ENCODE measurements around the gene THADA. TPM values are rescaled to one million over a fixed set of nuclear protein-coding genes. Genes with fewer than 3 reads are reported as not detected.

The THADA gene
- polyA plus RNA-seq, 1 donor: 13.2 TPM

- Histone ChIP-seq H3K9me3 (ENCODE audit: control insufficient read depth, low read depth, low read length) (no peaks in the 10 kb centered on the region), H3K36me3 (ENCODE audit: control insufficient read depth, insufficient read depth, low read length) (peaks cover 7% of the 10 kb centered on the region), H3K4me3 (ENCODE audit: low read length) (no peak overlapping the region), H3K27me3 (ENCODE audit: control insufficient read depth, insufficient read depth, low read length) (no peaks in the 10 kb centered on the region), H3K4me1 (ENCODE audit: control insufficient read depth, insufficient read depth, low read length) (peaks cover 10% of the 10 kb centered on the region), H3K27ac (ENCODE audit: low read length) (peak overlapping the region; percentile 22)
- peak; percentile 39 to 55 for DNase-seq
- WGBS (ENCODE audit: insufficient coverage, low lambda C conversion rate): no CpG with 5 or more reads among the region's 8 CpGs
Measured at GRCh38 chr2:43255296-43255910, 340.4 kb downstream of the THADA start.

- no peak for DNase-seq
- Histone ChIP-seq H3K9me3 (ENCODE audit: control insufficient read depth, low read depth, low read length) (no peaks in the 10 kb centered on the region), H3K4me1 (ENCODE audit: control insufficient read depth, insufficient read depth, low read length) (peaks cover 10% of the 10 kb centered on the region), H3K27ac (ENCODE audit: low read length) (no peak overlapping the region), H3K4me3 (ENCODE audit: low read length) (no peak overlapping the region), H3K36me3 (ENCODE audit: control insufficient read depth, insufficient read depth, low read length) (peaks cover 7% of the 10 kb centered on the region), H3K27me3 (ENCODE audit: control insufficient read depth, insufficient read depth, low read length) (no peaks in the 10 kb centered on the region)
- WGBS (ENCODE audit: insufficient coverage, low lambda C conversion rate): 100% methylated on average over 3 of the region's 5 CpGs
Measured at GRCh38 chr2:43254331-43254730, 341.5 kb downstream of the THADA start.

GRCh38 chr2:43251171-43251731, 344.6 kb downstream of the THADA start:
- DNase-seq: peak in 1 of 2 donors; percentile 60
- Histone ChIP-seq H3K27ac (ENCODE audit: low read length) (peak overlapping the region; percentile 77), H3K9me3 (ENCODE audit: control insufficient read depth, low read depth, low read length) (no peaks in the 10 kb centered on the region), H3K27me3 (ENCODE audit: control insufficient read depth, insufficient read depth, low read length) (no peaks in the 10 kb centered on the region), H3K4me1 (ENCODE audit: control insufficient read depth, insufficient read depth, low read length) (peaks cover 10% of the 10 kb centered on the region), H3K4me3 (ENCODE audit: low read length) (no peak overlapping the region), H3K36me3 (ENCODE audit: control insufficient read depth, insufficient read depth, low read length) (peaks cover 2% of the 10 kb centered on the region)
- WGBS (ENCODE audit: insufficient coverage, low lambda C conversion rate): no CpG with 5 or more reads among the region's 5 CpGs

- H3K36me3 ChIP-seq (ENCODE audit: control insufficient read depth, insufficient read depth, low read length): peaks cover 2% of the 10 kb centered on the region
- H3K4me3 ChIP-seq (ENCODE audit: low read length): no peak overlapping the region
- peak overlapping the region; percentile 77 for H3K27ac ChIP-seq (ENCODE audit: low read length)
- H3K9me3 ChIP-seq (ENCODE audit: control insufficient read depth, low read depth, low read length): no peaks in the 10 kb centered on the region
- H3K4me1 ChIP-seq (ENCODE audit: control insufficient read depth, insufficient read depth, low read length): no peaks in the 10 kb centered on the region
- WGBS (ENCODE audit: insufficient coverage, low lambda C conversion rate): no CpG with 5 or more reads among the region's 2 CpGs
- H3K27me3 ChIP-seq (ENCODE audit: control insufficient read depth, insufficient read depth, low read length): no peaks in the 10 kb centered on the region
- DNase-seq: no peak
Measured at GRCh38 chr2:43250015-43250414, 345.8 kb downstream of the THADA start.

- Histone ChIP-seq H3K4me3 (ENCODE audit: low read length) (no peak overlapping the region), H3K27ac (ENCODE audit: low read length) (no peak overlapping the region), H3K9me3 (ENCODE audit: control insufficient read depth, low read depth, low read length) (no peaks in the 10 kb centered on the region), H3K36me3 (ENCODE audit: control insufficient read depth, insufficient read depth, low read length) (peaks cover 5% of the 10 kb centered on the region), H3K4me1 (ENCODE audit: control insufficient read depth, insufficient read depth, low read length) (no peaks in the 10 kb centered on the region), H3K27me3 (ENCODE audit: control insufficient read depth, insufficient read depth, low read length) (no peaks in the 10 kb centered on the region)
- no peak for DNase-seq
- no CpG with 5 or more reads among the region's 7 CpGs for WGBS (ENCODE audit: insufficient coverage, low lambda C conversion rate)
Measured at GRCh38 chr2:43248621-43249020, 347.2 kb downstream of the THADA start.

DNA sequence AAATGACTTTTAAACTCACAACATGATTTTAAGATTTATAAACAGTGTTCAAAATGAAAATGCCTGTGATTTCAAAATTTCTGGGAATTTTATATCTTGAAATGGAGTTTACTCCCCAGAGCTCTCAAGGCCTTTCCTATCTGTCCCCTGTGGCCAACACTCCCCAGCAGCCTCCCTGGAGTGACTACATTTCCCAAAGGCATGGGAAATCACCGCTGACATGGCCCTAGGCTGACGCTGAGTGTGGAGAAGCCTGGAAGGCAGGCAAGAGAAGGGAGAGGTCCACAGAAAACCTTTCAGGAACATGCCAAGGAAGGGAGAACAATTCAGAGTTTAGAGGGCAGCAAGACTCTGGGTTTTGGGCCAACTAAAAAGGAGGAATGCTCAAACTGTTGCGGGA, 349.2 kb downstream of the THADA start:
- peaks cover 5% of the 10 kb centered on the region for H3K36me3 ChIP-seq (ENCODE audit: control insufficient read depth, insufficient read depth, low read length)
- WGBS (ENCODE audit: insufficient coverage, low lambda C conversion rate): 80% methylated on average over 1 of the region's 3 CpGs
- no peak overlapping the region for H3K4me3 ChIP-seq (ENCODE audit: low read length)
- H3K27ac ChIP-seq (ENCODE audit: low read length): no peak overlapping the region
- H3K9me3 ChIP-seq (ENCODE audit: control insufficient read depth, low read depth, low read length): no peaks in the 10 kb centered on the region
- no peaks in the 10 kb centered on the region for H3K4me1 ChIP-seq (ENCODE audit: control insufficient read depth, insufficient read depth, low read length)
- no peak for DNase-seq
- H3K27me3 ChIP-seq (ENCODE audit: control insufficient read depth, insufficient read depth, low read length): no peaks in the 10 kb centered on the region

DNA sequence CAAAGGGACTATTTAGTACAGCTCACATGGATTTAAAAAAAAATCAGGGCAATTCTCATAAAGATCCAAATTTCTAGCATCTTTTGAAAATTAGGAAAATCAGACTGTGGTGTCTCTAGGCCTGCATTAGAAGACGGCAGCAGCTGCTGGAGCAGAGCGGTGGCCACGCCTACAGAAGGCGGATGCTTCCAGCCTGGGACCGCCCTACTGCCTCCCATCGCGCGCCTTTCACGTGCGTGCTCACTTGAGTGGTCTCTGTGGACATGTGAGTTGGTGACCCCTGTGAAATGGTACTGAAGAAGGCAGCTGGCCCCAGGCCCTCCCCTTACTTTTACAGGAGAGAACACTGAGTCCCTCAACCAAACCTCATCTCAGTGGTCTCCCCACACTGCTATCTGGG, 354.3 kb downstream of the THADA start:
- Histone ChIP-seq H3K4me1 (ENCODE audit: control insufficient read depth, insufficient read depth, low read length) (no peaks in the 10 kb centered on the region), H3K4me3 (ENCODE audit: low read length) (no peak overlapping the region), H3K9me3 (ENCODE audit: control insufficient read depth, low read depth, low read length) (no peaks in the 10 kb centered on the region), H3K36me3 (ENCODE audit: control insufficient read depth, insufficient read depth, low read length) (peaks cover 3% of the 10 kb centered on the region), H3K27ac (ENCODE audit: low read length) (no peak overlapping the region), H3K27me3 (ENCODE audit: control insufficient read depth, insufficient read depth, low read length) (no peaks in the 10 kb centered on the region)
- DNase-seq: no peak
- WGBS (ENCODE audit: insufficient coverage, low lambda C conversion rate): no CpG with 5 or more reads among the region's 10 CpGs

- Histone ChIP-seq H3K4me3 (ENCODE audit: low read length) (no peak overlapping the region), H3K9me3 (ENCODE audit: control insufficient read depth, low read depth, low read length) (no peaks in the 10 kb centered on the region), H3K36me3 (ENCODE audit: control insufficient read depth, insufficient read depth, low read length) (peaks cover 3% of the 10 kb centered on the region), H3K4me1 (ENCODE audit: control insufficient read depth, insufficient read depth, low read length) (no peaks in the 10 kb centered on the region), H3K27me3 (ENCODE audit: control insufficient read depth, insufficient read depth, low read length) (no peaks in the 10 kb centered on the region), H3K27ac (ENCODE audit: low read length) (no peak overlapping the region)
- WGBS (ENCODE audit: insufficient coverage, low lambda C conversion rate): no CpG with 5 or more reads among the region's 5 CpGs
- DNase-seq: no peak
Measured at GRCh38 chr2:43240766-43241150, 355.1 kb downstream of the THADA start.

- H3K27me3 ChIP-seq (ENCODE audit: control insufficient read depth, insufficient read depth, low read length): no peaks in the 10 kb centered on the region
- H3K9me3 ChIP-seq (ENCODE audit: control insufficient read depth, low read depth, low read length): no peaks in the 10 kb centered on the region
- no peaks in the 10 kb centered on the region for H3K4me1 ChIP-seq (ENCODE audit: control insufficient read depth, insufficient read depth, low read length)
- WGBS (ENCODE audit: insufficient coverage, low lambda C conversion rate): 100% methylated on average over 2 of the region's 13 CpGs
- DNase-seq: no peak
- H3K36me3 ChIP-seq (ENCODE audit: control insufficient read depth, insufficient read depth, low read length): peaks cover 3% of the 10 kb centered on the region
- no peak overlapping the region for H3K4me3 ChIP-seq (ENCODE audit: low read length)
- peak overlapping the region; percentile 24 for H3K27ac ChIP-seq (ENCODE audit: low read length)
Measured at GRCh38 chr2:43239981-43240765, 355.7 kb downstream of the THADA start.

GRCh38 chr2:43238813-43239212, 357.0 kb downstream of the THADA start:
- Histone ChIP-seq H3K27me3 (ENCODE audit: control insufficient read depth, insufficient read depth, low read length) (no peaks in the 10 kb centered on the region), H3K36me3 (ENCODE audit: control insufficient read depth, insufficient read depth, low read length) (no peaks in the 10 kb centered on the region), H3K4me1 (ENCODE audit: control insufficient read depth, insufficient read depth, low read length) (no peaks in the 10 kb centered on the region), H3K27ac (ENCODE audit: low read length) (no peak overlapping the region), H3K4me3 (ENCODE audit: low read length) (no peak overlapping the region), H3K9me3 (ENCODE audit: control insufficient read depth, low read depth, low read length) (no peaks in the 10 kb centered on the region)
- DNase-seq: no peak
- WGBS (ENCODE audit: insufficient coverage, low lambda C conversion rate): no CpG with 5 or more reads among the region's 3 CpGs

All from large intestine (tissue), 3 donors.